Measurements from ENCODE around the gene KRTAP10-8. TPM values are rescaled to one million over a fixed set of nuclear protein-coding genes. Genes with fewer than 3 reads are reported as not detected.

Gene KRTAP10-8
- total RNA-seq, 1 donor from 2014 or later = not detected

GRCh38 chr21:44612669-44613229 lies 870 bp downstream of the KRTAP10-8 start:
- Histone ChIP-seq H3K9me3 (replicated peaks) (peaks cover 36% of the 10 kb centered on the region), H3K4me3 (no peak overlapping the region), H3K27me3 (ENCODE audit: low read depth) (peaks cover 35% of the 10 kb centered on the region), H3K4me1 (no peaks in the 10 kb centered on the region), H3K36me3 (no peaks in the 10 kb centered on the region), H3K27ac (replicated peaks) (no peak overlapping the region)
- TF ChIP-seq CTCF (IDR thresholded peaks at IDR 0.05; ENCODE audit: borderline replicate concordance) = no peak
- DNase-seq = no peak
- intact Hi-C loops (cut with micrococcal nuclease) = no loop called here

GRCh38 chr21:44613386-44614155 lies 1.7 kb downstream of the KRTAP10-8 start:
- no peak overlapping the region for H3K27ac ChIP-seq (replicated peaks)
- H3K4me1 ChIP-seq = no peaks in the 10 kb centered on the region
- no peak overlapping the region for H3K4me3 ChIP-seq
- H3K9me3 ChIP-seq (replicated peaks) = peaks cover 35% of the 10 kb centered on the region
- H3K27me3 ChIP-seq (ENCODE audit: low read depth) = peaks cover 35% of the 10 kb centered on the region
- H3K36me3 ChIP-seq = no peaks in the 10 kb centered on the region
- DNase-seq = no peak
- intact Hi-C loops (cut with micrococcal nuclease) = no loop called here
- TF ChIP-seq CTCF (IDR thresholded peaks at IDR 0.05; ENCODE audit: borderline replicate concordance) = no peak

- H3K9me3 ChIP-seq (replicated peaks) = peaks cover 28% of the 10 kb centered on the region
- H3K4me1 ChIP-seq = no peaks in the 10 kb centered on the region
- no peak for DNase-seq
- H3K36me3 ChIP-seq = no peaks in the 10 kb centered on the region
- no peak overlapping the region for H3K4me3 ChIP-seq
- TF ChIP-seq CTCF (IDR thresholded peaks at IDR 0.05; ENCODE audit: borderline replicate concordance) = no peak
- intact Hi-C loops (cut with micrococcal nuclease) = no loop called here
- H3K27ac ChIP-seq (replicated peaks) = no peak overlapping the region
- H3K27me3 ChIP-seq (ENCODE audit: low read depth) = peaks cover 35% of the 10 kb centered on the region
Observed at GRCh38 chr21:44614161-44614631, 2.3 kb downstream of the KRTAP10-8 start.

GRCh38 chr21:44614961-44615391 lies 3.1 kb downstream of the KRTAP10-8 start:
- H3K27me3 ChIP-seq (ENCODE audit: low read depth) = peaks cover 35% of the 10 kb centered on the region
- intact Hi-C loops (cut with micrococcal nuclease) = no loop called here

GRCh38 chr21:44615466-44615865 lies 3.6 kb downstream of the KRTAP10-8 start:
- H3K4me1 ChIP-seq = no peaks in the 10 kb centered on the region
- no peaks in the 10 kb centered on the region for H3K36me3 ChIP-seq
- peaks cover 21% of the 10 kb centered on the region for H3K9me3 ChIP-seq (replicated peaks)
- H3K4me3 ChIP-seq = no peak overlapping the region
- intact Hi-C loops (cut with micrococcal nuclease) = no loop called here
- H3K27ac ChIP-seq (replicated peaks) = no peak overlapping the region
- no peak for TF ChIP-seq CTCF (IDR thresholded peaks at IDR 0.05; ENCODE audit: borderline replicate concordance)
- DNase-seq = no peak
- peaks cover 35% of the 10 kb centered on the region for H3K27me3 ChIP-seq (ENCODE audit: low read depth)

More at GRCh38 chr21:44614961-44615391, 3.1 kb downstream of the KRTAP10-8 start:
- Histone ChIP-seq H3K27ac (replicated peaks) (no peak overlapping the region), H3K4me3 (no peak overlapping the region), H3K9me3 (replicated peaks) (peaks cover 25% of the 10 kb centered on the region), H3K4me1 (no peaks in the 10 kb centered on the region), H3K36me3 (no peaks in the 10 kb centered on the region)
- no peak for DNase-seq
- TF ChIP-seq CTCF (IDR thresholded peaks at IDR 0.05; ENCODE audit: borderline replicate concordance) = no peak
